Measurements from ENCODE around the gene ZNF333.
"Not testable (repeated sequence)": the region's sequence is repeated elsewhere in the genome, so short reads cannot be mapped to it uniquely, and the experiment has no call there.

The ZNF333 gene

DNA sequence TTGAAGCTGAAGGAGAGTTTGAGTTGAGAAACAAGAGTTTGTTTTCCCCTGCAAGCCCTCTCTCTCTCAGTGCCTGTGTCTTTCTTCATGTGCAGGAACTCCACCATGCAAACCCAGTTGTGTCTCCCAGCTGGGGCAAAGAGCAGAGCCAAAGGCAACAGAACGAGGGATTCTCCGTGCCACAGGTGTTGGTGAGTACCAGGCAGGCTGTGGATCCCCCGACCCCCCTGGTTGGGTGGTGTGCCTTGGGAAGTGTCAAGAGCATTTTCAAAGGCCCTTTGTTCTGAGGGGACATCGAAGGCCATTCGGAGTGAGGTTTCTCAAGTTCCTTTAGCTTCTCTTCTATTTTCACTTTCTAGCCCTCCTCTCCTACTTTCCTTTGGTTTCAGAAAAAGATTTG is 5.6 kb downstream of the ZNF333 start:
- FAIRE-seq (no peak), DNase-seq (ENCODE audit: insufficient read length, low spot score) (no peak)

- FAIRE-seq (no peak), DNase-seq (ENCODE audit: insufficient read length, low spot score) (no peak)
Measured at GRCh38 chr19:14699641-14700040, 9.8 kb downstream of the ZNF333 start.

DNA sequence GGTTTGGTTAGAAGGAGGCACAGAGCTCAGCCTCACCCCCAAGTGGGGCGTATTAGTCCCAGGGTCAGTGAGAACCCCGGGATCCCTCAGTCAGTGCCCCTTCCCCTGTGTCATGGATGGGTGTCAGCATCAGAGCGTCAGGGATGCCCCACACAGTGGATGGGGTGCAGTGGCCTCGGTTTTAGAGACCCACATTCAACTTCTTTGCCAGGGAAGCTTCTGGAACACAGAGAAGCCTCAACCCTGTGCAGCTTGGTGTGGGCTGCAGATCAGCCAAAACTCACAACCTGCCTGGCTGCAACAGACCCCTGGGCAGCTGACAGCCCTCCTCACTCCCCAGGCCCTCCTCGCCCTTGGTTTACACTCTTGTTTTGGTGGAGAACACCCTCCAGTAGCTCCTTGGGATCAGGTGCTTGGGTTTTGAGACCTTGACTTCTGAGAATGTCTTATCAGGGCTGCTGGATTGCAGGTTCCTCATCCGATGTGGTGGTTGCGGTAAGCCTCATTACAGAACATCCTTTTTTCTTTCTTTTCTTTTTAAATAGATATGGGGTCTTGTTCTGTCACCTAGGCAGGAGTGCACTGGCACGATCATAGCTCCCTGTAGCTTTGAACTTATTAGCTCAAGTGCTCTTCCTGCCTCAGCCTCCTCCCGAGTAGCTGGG is 11.0 kb downstream of the ZNF333 start:
- DNase-seq (ENCODE audit: insufficient read length, low spot score) (no peak), FAIRE-seq (no peak)

DNA sequence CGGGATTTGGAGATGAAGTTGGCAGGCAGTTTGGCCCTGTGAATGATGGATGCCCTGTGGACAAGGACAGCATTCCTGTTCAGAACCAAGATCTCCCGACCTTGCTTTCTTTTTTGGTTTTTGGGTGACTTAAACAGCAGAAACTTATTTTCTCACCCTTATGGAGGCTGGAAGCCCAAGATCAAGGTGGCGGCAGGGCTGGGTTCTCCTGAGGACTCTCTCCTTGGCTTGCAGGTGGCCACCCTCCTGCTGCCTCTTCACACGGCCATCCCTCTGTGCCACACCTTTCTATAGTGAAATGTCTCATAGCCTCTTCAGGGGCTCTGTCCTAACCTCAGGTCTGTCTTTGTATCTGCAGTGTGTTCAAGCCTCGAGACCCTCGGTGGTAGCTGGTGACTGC is 14.0 kb downstream of the ZNF333 start:
- FAIRE-seq (no peak), DNase-seq (ENCODE audit: insufficient read length, low spot score) (no peak)

DNA sequence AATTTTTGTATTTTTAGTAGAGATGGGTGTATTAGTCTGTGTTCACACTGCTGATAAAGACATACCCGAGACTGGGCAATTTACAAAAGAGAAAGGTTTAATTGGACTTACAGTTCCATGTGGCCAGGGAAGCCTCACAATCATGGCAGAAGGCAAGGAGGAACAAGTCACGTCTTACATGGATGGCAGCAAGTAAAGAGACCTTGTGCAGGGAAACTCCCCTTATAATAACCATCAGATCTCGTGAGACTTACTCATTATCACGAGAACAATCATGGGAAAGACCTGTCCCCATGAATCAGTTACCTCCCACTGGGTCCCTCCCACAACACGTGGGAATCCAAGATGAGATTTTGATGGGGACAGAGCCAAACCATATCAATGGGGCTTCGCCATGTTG is 14.6 kb downstream of the ZNF333 start:
- FAIRE-seq (no peak), DNase-seq (ENCODE audit: insufficient read length, low spot score) (no peak)

DNA sequence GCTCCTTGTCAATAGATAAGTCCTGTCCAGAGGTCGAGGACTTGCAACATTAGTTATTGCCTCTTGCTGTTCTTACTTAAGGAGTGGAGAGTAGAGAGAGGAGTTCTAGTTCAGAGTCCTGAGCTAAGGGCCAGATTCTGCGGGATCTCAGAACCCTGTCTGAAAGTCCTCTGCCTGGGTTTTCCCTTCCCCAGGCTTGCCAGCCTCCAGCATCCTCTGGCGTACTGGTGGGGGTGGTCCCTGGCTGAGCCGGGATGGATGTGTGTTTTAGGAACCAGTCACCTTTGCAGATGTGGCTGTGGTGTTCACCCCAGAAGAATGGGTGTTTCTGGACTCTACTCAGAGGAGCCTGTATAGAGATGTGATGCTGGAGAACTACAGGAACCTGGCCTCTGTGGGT is 26.0 kb downstream of the ZNF333 start:
- FAIRE-seq (no peak), DNase-seq (ENCODE audit: insufficient read length, low spot score) (no peak)

DNA sequence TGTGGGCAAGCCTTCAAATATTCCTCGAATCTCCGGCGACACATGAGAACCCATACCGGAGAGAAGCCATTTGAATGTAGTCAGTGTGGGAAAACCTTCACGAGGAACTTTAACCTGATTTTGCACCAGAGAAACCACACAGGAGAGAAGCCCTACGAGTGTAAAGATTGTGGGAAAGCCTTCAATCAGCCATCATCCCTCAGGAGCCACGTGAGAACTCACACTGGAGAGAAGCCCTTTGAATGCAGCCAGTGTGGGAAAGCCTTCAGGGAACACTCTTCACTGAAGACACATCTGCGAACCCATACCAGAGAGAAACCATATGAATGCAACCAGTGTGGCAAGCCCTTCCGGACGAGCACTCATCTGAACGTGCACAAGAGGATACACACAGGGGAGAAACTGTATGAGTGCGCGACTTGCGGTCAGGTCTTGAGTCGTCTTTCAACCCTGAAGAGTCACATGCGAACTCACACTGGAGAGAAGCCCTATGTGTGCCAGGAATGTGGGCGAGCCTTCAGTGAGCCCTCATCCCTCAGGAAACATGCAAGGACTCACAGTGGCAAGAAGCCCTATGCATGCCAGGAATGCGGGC is 28.8 kb downstream of the ZNF333 start:
- no peak for FAIRE-seq
- no peak for DNase-seq (ENCODE audit: insufficient read length, low spot score)

GRCh38 chr19:14719162-14719561 is 29.3 kb downstream of the ZNF333 start:
- DNase-seq (ENCODE audit: insufficient read length, low spot score) (no peak), FAIRE-seq (no peak)

DNA sequence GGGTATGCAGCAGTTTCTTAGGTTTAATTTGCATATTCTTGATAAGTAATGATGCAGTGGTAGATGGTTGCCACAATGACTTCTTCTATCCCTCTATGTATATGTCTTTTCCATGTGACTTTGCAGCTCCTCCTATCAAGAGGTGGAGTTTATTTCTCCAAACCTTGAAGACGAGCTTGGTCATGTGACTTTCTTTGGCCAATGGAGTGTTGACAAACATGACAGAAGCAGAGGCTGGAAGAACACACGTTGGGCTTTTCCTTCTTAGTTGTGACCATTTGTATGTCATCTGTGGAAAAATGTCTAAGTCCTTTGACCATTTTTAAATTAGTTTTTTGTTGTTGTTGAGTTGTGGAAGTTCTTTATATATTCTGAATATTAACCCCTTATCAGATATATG is 32.3 kb downstream of the ZNF333 start:
- FAIRE-seq (no peak), DNase-seq (ENCODE audit: insufficient read length, low spot score) (no peak)

GRCh38 chr19:14728595-14728994 is 38.7 kb downstream of the ZNF333 start:
- FAIRE-seq: no peak
- DNase-seq (ENCODE audit: insufficient read length, low spot score): no peak

DNA sequence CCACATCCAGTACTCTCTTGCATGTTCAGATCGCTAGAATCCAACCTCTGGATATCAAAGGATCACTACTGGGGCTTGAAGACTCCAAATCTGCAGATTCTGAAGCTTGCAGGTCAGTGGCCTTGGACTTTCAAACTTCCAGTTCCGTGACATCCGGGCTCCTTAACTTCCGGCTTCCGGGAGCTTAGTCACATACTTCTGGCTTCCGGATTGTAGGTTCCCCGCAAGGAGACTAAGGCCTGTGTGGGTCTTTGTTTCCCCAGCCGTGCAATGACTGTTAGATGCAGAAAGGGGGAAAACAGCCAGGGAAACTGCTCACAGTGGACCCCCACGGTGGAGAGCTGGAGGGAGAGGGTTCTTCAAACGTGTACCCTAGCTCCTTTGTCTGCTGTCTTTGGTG is 41.4 kb downstream of the ZNF333 start:
- FAIRE-seq: no peak
- DNase-seq (ENCODE audit: insufficient read length, low spot score): no peak

- no peak for FAIRE-seq
Measured at GRCh38 chr19:14732510-14732909, 42.7 kb downstream of the ZNF333 start.

DNA sequence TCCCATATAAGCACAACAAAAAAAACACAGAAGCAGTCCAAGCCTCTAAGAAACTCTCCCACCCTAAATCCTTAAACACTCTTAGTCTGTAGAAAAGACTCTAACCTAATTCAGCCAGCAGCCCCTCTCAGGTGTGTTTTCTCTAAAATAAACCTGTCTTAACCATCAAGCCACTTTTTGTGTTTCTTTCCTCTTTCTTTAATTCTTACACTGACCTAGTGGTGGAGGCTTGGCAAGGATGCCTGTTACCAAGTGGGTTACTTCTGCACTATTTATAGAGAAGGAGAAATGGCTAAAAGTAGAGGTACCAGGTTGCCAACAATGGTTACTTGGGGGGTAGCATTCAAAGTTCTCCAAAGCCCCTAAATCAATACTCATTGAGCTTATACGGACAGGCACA is 43.7 kb downstream of the ZNF333 start:
- FAIRE-seq: no peak

More at GRCh38 chr19:14732510-14732909, 42.7 kb downstream of the ZNF333 start:
- no peak for DNase-seq (ENCODE audit: insufficient read length, low spot score)

GRCh38 chr19:14735915-14736314 is 46.1 kb downstream of the ZNF333 start:
- no peak for FAIRE-seq
- DNase-seq (ENCODE audit: insufficient read length, low spot score): no peak

More for the DNA sequence above, 43.7 kb downstream of the ZNF333 start:
- no peak for DNase-seq (ENCODE audit: insufficient read length, low spot score)

- FAIRE-seq (no peak), DNase-seq (ENCODE audit: insufficient read length, low spot score) (no peak)
Measured at GRCh38 chr19:14746886-14747285, 57.0 kb downstream of the ZNF333 start.

- FAIRE-seq (no peak), DNase-seq (ENCODE audit: insufficient read length, low spot score) (no peak)
Measured at GRCh38 chr19:14748601-14749000, 58.8 kb downstream of the ZNF333 start.

DNA sequence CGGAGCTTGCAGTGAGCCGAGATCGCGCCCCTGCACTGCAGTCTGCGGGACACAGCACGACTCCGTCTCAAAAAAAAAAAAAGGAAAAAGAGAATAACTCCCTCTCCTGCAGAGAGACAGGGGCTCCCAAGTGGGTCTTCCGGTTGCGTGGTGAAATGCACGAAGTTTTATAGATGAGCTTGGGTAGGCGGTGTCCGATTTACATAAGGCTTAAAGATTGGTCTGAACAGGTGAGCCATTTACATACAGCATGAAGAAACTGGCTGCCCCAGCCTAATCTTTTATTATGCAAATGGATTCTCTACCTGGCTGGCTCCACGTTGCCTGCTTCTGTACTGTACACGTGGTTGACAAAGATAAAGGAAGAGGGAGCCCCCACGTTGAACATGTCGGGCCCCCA is 69.0 kb downstream of the ZNF333 start:
- DNase-seq (ENCODE audit: insufficient read length, low spot score): no peak

GRCh38 chr19:14761607-14762006 is 71.8 kb downstream of the ZNF333 start:
- FAIRE-seq (no peak), DNase-seq (ENCODE audit: insufficient read length, low spot score) (no peak)

More for the DNA sequence above, 69.0 kb downstream of the ZNF333 start:
- no peak for FAIRE-seq

- DNase-seq (ENCODE audit: insufficient read length, low spot score): no peak
- FAIRE-seq: no peak
Measured at GRCh38 chr19:14762111-14762510, 72.3 kb downstream of the ZNF333 start.

DNA sequence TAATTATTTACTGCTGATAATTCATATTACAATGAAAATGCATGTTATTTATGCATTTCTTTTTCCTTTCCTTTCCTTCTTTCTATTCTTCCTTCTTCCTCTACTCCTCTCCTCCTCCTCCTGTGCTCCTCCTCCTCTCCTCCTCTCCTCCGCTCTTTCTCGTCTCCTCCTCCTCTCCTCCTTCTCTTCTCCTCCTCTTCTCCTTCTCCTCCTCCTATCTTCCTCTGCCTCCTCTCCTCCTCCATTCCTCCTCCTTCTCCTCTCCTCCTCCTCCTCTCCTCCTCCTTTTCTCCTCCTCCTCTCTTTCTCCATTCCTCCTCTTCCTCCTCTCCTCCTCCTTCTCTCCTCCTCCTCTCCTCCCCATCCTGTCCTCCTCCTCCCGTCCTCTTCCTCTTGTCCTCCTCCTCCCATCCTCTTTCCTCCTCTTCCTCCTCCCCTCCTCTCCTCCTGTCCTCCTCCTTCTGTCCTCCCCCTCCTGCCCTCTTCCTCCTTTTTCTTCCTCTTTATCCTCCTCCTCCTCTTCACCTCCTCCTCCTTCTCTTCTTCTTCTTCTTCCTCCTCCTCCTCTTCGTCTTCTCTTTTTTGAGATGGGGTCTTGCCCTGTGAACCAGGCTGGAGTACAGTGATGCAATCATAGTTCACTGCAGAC is 73.8 kb downstream of the ZNF333 start:
- no peak for DNase-seq (ENCODE audit: insufficient read length, low spot score)
- FAIRE-seq: no peak

- FAIRE-seq (no peak), DNase-seq (ENCODE audit: insufficient read length, low spot score) (no peak)
Measured at GRCh38 chr19:14764401-14764800, 74.6 kb downstream of the ZNF333 start.

DNA sequence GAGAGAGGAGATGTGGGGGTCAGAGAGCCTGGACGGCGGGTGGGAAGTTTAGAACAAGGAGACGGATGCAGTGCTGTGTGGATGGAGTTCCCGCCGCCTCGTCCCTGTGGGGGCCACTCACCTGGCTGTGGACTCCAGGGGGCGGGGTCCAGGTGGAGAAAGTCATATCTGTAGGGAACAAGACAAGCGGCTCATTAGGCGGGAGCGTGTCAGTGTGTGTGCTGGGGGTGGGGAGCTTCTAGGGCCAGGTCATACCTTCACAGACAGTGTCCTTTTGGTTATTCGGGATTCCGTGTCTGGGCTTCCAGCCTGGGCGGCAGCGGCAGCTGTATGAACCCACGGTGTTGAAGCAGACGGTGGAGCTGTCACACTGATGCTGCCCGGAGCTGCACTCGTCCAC is 75.6 kb downstream of the ZNF333 start:
- peak; percentile 93 for FAIRE-seq
- not testable (repeated sequence) for DNase-seq (ENCODE audit: insufficient read length, low spot score)
